Skeletal muscle tissue (tissue), 5 donors: ENCODE data around the gene FCHSD2. TPM values are rescaled to one million over a fixed set of nuclear protein-coding genes. Genes with fewer than 3 reads are reported as not detected.
A peak's percentile ranks its signal among the peaks of the same experiment; 100 is the strongest.
"Not testable (repeated sequence)": the region's sequence is repeated elsewhere in the genome, so short reads cannot be mapped to it uniquely, and the experiment has no call there.

Source experiments
- H3K27ac ChIP-seq: one replicate; pipeline ENCODE4 v1.7.0; 2013; ENCODE audit warnings: mild to moderate bottlenecking, low read depth, low read length, inconsistent platforms
- H3K27me3 ChIP-seq, 3 donors: one replicate each; pipeline ENCODE4 v1.7.0; 2013; ENCODE audit warnings: low read length in 3 of 3; ENCODE audit not compliant: control insufficient read depth in 3 of 3, insufficient read depth in 3 of 3
- H3K36me3 ChIP-seq, 3 donors: one replicate each; pipeline ENCODE4 v1.7.0; 2013; ENCODE audit warnings: low read length in 3 of 3; ENCODE audit not compliant: control insufficient read depth in 3 of 3, insufficient read depth in 3 of 3
- H3K4me1 ChIP-seq, 3 donors: one replicate each; pipeline ENCODE4 v1.7.0; 2013; ENCODE audit warnings: low read length in 3 of 3, mild to moderate bottlenecking in 3 of 3; ENCODE audit not compliant: control insufficient read depth in 3 of 3, insufficient read depth in 3 of 3
- H3K4me3 ChIP-seq, 3 donors: one replicate each; pipeline ENCODE4 v1.7.0; 2013; ENCODE audit warnings: low read length in 3 of 3
- H3K9ac ChIP-seq, 3 donors: one replicate each; pipeline ENCODE4 v1.7.0; 2013; ENCODE audit warnings: low read length in 3 of 3, mild to moderate bottlenecking in 3 of 3, moderate library complexity in 2 of 3, low read depth in 1 of 3
- H3K9me3 ChIP-seq, 3 donors: one replicate each; pipeline ENCODE4 v1.7.0; 2013; ENCODE audit warnings: low read length in 3 of 3; ENCODE audit not compliant: control insufficient read depth in 3 of 3
- small RNA-seq: library from RNA; depleted of rRNA; stranded (forward); fragments of <200 nt; gene quantifications from one replicate; pipeline ENCODE3, GENCODE V24; 2014
- total RNA-seq: library from RNA; depleted of rRNA; stranded (reverse); fragments of >200 nt; gene quantifications from one replicate; pipeline ENCODE4 v1.2.3, GENCODE V29; 2014
- donor health status: Osteomylitis.

Gene FCHSD2
- total RNA-seq, 1 donor from 2014 or later = 19.8 TPM

GRCh38 chr11:72791228-72791627, 350.9 kb downstream of the FCHSD2 start:
- H3K4me1 ChIP-seq = peaks cover 27 to 42% (median 30%) of the 10 kb centered on the region in 3 donors

DNA sequence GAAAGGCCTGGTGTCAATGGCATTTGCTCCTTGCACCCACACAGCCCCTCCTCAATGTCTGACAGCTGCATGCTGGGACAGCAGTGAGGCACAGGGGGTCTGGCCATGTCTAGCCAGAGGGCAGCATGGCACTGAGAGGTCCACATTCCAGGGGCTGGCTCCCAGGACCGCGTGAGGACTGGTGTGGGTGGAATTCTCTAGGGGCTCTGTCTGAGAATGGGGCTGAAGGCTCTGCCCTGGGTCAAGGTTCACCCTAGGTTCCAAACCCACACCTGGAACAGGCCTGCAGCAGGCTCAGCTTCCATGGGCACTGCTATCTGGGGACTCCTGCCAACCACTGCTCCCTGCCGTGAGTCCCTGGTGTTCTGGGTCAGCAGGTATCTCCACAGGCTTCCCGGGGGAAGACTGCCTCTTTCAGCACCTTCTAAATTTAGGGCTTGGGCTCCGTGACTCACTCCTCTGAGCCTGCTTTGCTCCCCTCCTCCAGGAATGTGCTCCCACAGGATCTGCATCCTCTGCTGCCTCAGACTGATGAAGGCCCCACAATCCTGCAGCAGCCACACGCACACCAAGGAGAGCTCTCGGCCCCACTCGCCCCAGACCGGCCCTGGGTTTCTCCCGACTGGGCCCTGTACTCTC, 352.5 kb downstream of the FCHSD2 start:
- Histone ChIP-seq H3K4me1 (peaks cover 26 to 40% (median 29%) of the 10 kb centered on the region in 3 donors), H3K27me3 (no peaks in the 10 kb centered on the region), H3K36me3 (no peaks in the 10 kb centered on the region), H3K27ac (peak overlapping the region; percentile 45), H3K4me3 (no peak overlapping the region), H3K9ac (peak overlapping the region in 1 of 3 donors; percentile 40), H3K9me3 (no peaks in the 10 kb centered on the region)

More at GRCh38 chr11:72791228-72791627, 350.9 kb downstream of the FCHSD2 start:
- H3K4me3 ChIP-seq, H3K27ac ChIP-seq, H3K9ac ChIP-seq, H3K27me3 ChIP-seq, H3K9me3 ChIP-seq, H3K36me3 ChIP-seq: not testable (repeated sequence)

- H3K4me3 ChIP-seq = no peak overlapping the region
- H3K27me3 ChIP-seq = no peaks in the 10 kb centered on the region
- H3K36me3 ChIP-seq = no peaks in the 10 kb centered on the region
- H3K27ac ChIP-seq = no peak overlapping the region
- peaks cover 20 to 31% (median 21%) of the 10 kb centered on the region in 3 donors for H3K4me1 ChIP-seq
- peak overlapping the region in 1 of 3 donors; percentile 16 for H3K9ac ChIP-seq
- H3K9me3 ChIP-seq = no peaks in the 10 kb centered on the region
These were observed 353.9 kb downstream of the FCHSD2 start for GRCh38 chr11:72788241-72788640.

- no peak overlapping the region for H3K27ac ChIP-seq
- peaks cover 14 to 23% (median 16%) of the 10 kb centered on the region in 3 donors for H3K4me1 ChIP-seq
- H3K9me3 ChIP-seq = no peaks in the 10 kb centered on the region
- H3K27me3 ChIP-seq = no peaks in the 10 kb centered on the region
- no peak overlapping the region for H3K4me3 ChIP-seq
- H3K36me3 ChIP-seq = no peaks in the 10 kb centered on the region
- no peak overlapping the region for H3K9ac ChIP-seq
These were observed 354.7 kb downstream of the FCHSD2 start for GRCh38 chr11:72787216-72788104.

Small RNAs within 50 kb of the gene (small RNA-seq; reads per million reads assigned to genes)
- gene RNU6-672P = not detected

Other genes with a start within 250 kb of the FCHSD2 start
- 1.0 TPM for gene P2RY2, start 76.0 kb upstream of the FCHSD2 start, total RNA-seq
- gene P2RY6, start 130.0 kb upstream of the FCHSD2 start, total RNA-seq = 2.1 TPM
- gene ARHGEF17, start 166.0 kb upstream of the FCHSD2 start, total RNA-seq = 19.3 TPM
- gene RELT, start 234.1 kb upstream of the FCHSD2 start, total RNA-seq = 1.6 TPM